MV-4-11 (cell line): Measurements from ENCODE around the gene ASB16.

ENCODE experiments used
- DNase-seq: peaks from one replicate; lab custom pipeline; 2025; lab: John Stamatoyannopoulos, UW

The ASB16 gene

GRCh38 chr17:44190481-44190880, 20.0 kb downstream of the ASB16 start:
- no peak for DNase-seq

GRCh38 chr17:44191369-44191768, 20.9 kb downstream of the ASB16 start:
- DNase-seq = no peak

- peak; percentile 5 for DNase-seq
Observed at GRCh38 chr17:44191941-44192496, 21.5 kb downstream of the ASB16 start.

GRCh38 chr17:44192750-44193149, 22.2 kb downstream of the ASB16 start:
- no peak for DNase-seq

GRCh38 chr17:44193326-44194084, 23.0 kb downstream of the ASB16 start:
- no peak for DNase-seq

- no peak for DNase-seq
Observed at GRCh38 chr17:44197107-44197506, 26.6 kb downstream of the ASB16 start.

- DNase-seq = peak; percentile 87
Observed at GRCh38 chr17:44197980-44198720, 27.6 kb downstream of the ASB16 start.

GRCh38 chr17:44198721-44199552, 28.4 kb downstream of the ASB16 start:
- DNase-seq = no peak

GRCh38 chr17:44199553-44200477, 29.3 kb downstream of the ASB16 start, which contains the start of gene ATXN7L3:
Gene ATXN7L3 (minus strand): TSS chr17:44199884. CDS start chr17:44198070, 1,814 bp downstream.
- peak; percentile 95 for DNase-seq

GRCh38 chr17:44200478-44201155, 30.1 kb downstream of the ASB16 start:
- DNase-seq = no peak

- no peak for DNase-seq
Observed at GRCh38 chr17:44202756-44203155, 32.3 kb downstream of the ASB16 start.

GRCh38 chr17:44203731-44204440, 33.4 kb downstream of the ASB16 start:
- DNase-seq = peak; percentile 88

GRCh38 chr17:44204441-44204882, 34.0 kb downstream of the ASB16 start:
- DNase-seq = peak; percentile 63

GRCh38 chr17:44205962-44206824, 35.7 kb downstream of the ASB16 start:
- DNase-seq = no peak

- no peak for DNase-seq
Observed at GRCh38 chr17:44206825-44207155, 36.3 kb downstream of the ASB16 start.

- DNase-seq = no peak
Observed at GRCh38 chr17:44207319-44207718, 36.8 kb downstream of the ASB16 start.

GRCh38 chr17:44207743-44208142, 37.2 kb downstream of the ASB16 start:
- DNase-seq = no peak

- peak; percentile 12 for DNase-seq
Observed at GRCh38 chr17:44209786-44210341, 39.4 kb downstream of the ASB16 start.
